Measurements from ENCODE around the gene SH3BP5.
A peak's percentile ranks its signal among the peaks of the same experiment; 100 is the strongest.
"Not testable (repeated sequence)": the region's sequence is repeated elsewhere in the genome, so short reads cannot be mapped to it uniquely, and the experiment has no call there.

The SH3BP5 gene

GRCh38 chr3:15332405-15333098 is at the start of gene SH3BP5:
Gene SH3BP5, minus strand, starts transcription at chr3:15332586. Its CDS starts 178 bp downstream, at chr3:15332408.
- peak; percentile 63 for DNase-seq (ENCODE audit: insufficient read length, low spot score)
- FAIRE-seq = no peak

GRCh38 chr3:15380980-15381890 is 48.8 kb upstream of the SH3BP5 start:
- no peak for DNase-seq (ENCODE audit: insufficient read length, low spot score)
- FAIRE-seq = no peak

GRCh38 chr3:15377961-15378791 is 45.8 kb upstream of the SH3BP5 start:
- DNase-seq (ENCODE audit: insufficient read length, low spot score) = peak; percentile 59
- peak; percentile 75 for FAIRE-seq

GRCh38 chr3:15375461-15376000 is 43.1 kb upstream of the SH3BP5 start:
- DNase-seq (ENCODE audit: insufficient read length, low spot score) (no peak), FAIRE-seq (no peak)

- FAIRE-seq (no peak), DNase-seq (ENCODE audit: insufficient read length, low spot score) (no peak)
These were observed 40.5 kb upstream of the SH3BP5 start for GRCh38 chr3:15372918-15373317.

GRCh38 chr3:15368561-15369135 is 36.3 kb upstream of the SH3BP5 start:
- DNase-seq (ENCODE audit: insufficient read length, low spot score) = no peak
- no peak for FAIRE-seq

- peak; percentile 33 for DNase-seq (ENCODE audit: insufficient read length, low spot score)
- FAIRE-seq = no peak
These were observed 34.7 kb upstream of the SH3BP5 start for GRCh38 chr3:15367059-15367458.

- DNase-seq (ENCODE audit: insufficient read length, low spot score) = not testable (repeated sequence)
These were observed 31.7 kb upstream of the SH3BP5 start for GRCh38 chr3:15364078-15364477.

GRCh38 chr3:15361494-15362214 is 29.3 kb upstream of the SH3BP5 start:
- peak; percentile 41 for DNase-seq (ENCODE audit: insufficient read length, low spot score)
- no peak for FAIRE-seq

More at GRCh38 chr3:15364078-15364477, 31.7 kb upstream of the SH3BP5 start:
- not testable (repeated sequence) for FAIRE-seq

GRCh38 chr3:15360788-15361493 is 28.6 kb upstream of the SH3BP5 start:
- FAIRE-seq (no peak), DNase-seq (ENCODE audit: insufficient read length, low spot score) (no peak)

- FAIRE-seq = no peak
- DNase-seq (ENCODE audit: insufficient read length, low spot score) = no peak
These were observed 27.5 kb upstream of the SH3BP5 start for GRCh38 chr3:15359677-15360397.

GRCh38 chr3:15356651-15357061 is 24.3 kb upstream of the SH3BP5 start:
- not testable (repeated sequence) for DNase-seq (ENCODE audit: insufficient read length, low spot score); FAIRE-seq

GRCh38 chr3:15356176-15356575 is 23.8 kb upstream of the SH3BP5 start:
- FAIRE-seq = no peak

GRCh38 chr3:15355086-15355485 is 22.7 kb upstream of the SH3BP5 start:
- no peak for DNase-seq (ENCODE audit: insufficient read length, low spot score)
- FAIRE-seq = no peak

More at GRCh38 chr3:15356176-15356575, 23.8 kb upstream of the SH3BP5 start:
- no peak for DNase-seq (ENCODE audit: insufficient read length, low spot score)

- no peak for DNase-seq (ENCODE audit: insufficient read length, low spot score)
- no peak for FAIRE-seq
These were observed 22.1 kb upstream of the SH3BP5 start for GRCh38 chr3:15354485-15354884.

GRCh38 chr3:15350141-15350540 is 17.8 kb upstream of the SH3BP5 start:
- DNase-seq (ENCODE audit: insufficient read length, low spot score) = no peak
- FAIRE-seq = no peak

GRCh38 chr3:15349438-15349837 is 17.1 kb upstream of the SH3BP5 start:
- FAIRE-seq; DNase-seq (ENCODE audit: insufficient read length, low spot score): not testable (repeated sequence)

GRCh38 chr3:15348246-15348645 is 15.9 kb upstream of the SH3BP5 start:
- no peak for DNase-seq (ENCODE audit: insufficient read length, low spot score)
- no peak for FAIRE-seq

Data from HTR-8/SVneo (cell line).